GM19240 (cell line): ENCODE results near the gene MAP3K19.
"Not testable (repeated sequence)": the region's sequence is repeated elsewhere in the genome, so short reads cannot be mapped to it uniquely, and the experiment has no call there.

ENCODE experiments used
- DNase-seq: peaks from one replicate; pipeline ENCODE4 v3.0.0; 2011; ENCODE audit warnings: low spot score; ENCODE audit not compliant: insufficient read length

MAP3K19 gene, protein sequence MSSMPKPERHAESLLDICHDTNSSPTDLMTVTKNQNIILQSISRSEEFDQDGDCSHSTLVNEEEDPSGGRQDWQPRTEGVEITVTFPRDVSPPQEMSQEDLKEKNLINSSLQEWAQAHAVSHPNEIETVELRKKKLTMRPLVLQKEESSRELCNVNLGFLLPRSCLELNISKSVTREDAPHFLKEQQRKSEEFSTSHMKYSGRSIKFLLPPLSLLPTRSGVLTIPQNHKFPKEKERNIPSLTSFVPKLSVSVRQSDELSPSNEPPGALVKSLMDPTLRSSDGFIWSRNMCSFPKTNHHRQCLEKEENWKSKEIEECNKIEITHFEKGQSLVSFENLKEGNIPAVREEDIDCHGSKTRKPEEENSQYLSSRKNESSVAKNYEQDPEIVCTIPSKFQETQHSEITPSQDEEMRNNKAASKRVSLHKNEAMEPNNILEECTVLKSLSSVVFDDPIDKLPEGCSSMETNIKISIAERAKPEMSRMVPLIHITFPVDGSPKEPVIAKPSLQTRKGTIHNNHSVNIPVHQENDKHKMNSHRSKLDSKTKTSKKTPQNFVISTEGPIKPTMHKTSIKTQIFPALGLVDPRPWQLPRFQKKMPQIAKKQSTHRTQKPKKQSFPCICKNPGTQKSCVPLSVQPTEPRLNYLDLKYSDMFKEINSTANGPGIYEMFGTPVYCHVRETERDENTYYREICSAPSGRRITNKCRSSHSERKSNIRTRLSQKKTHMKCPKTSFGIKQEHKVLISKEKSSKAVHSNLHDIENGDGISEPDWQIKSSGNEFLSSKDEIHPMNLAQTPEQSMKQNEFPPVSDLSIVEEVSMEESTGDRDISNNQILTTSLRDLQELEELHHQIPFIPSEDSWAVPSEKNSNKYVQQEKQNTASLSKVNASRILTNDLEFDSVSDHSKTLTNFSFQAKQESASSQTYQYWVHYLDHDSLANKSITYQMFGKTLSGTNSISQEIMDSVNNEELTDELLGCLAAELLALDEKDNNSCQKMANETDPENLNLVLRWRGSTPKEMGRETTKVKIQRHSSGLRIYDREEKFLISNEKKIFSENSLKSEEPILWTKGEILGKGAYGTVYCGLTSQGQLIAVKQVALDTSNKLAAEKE (N-terminal part only)

DNA sequence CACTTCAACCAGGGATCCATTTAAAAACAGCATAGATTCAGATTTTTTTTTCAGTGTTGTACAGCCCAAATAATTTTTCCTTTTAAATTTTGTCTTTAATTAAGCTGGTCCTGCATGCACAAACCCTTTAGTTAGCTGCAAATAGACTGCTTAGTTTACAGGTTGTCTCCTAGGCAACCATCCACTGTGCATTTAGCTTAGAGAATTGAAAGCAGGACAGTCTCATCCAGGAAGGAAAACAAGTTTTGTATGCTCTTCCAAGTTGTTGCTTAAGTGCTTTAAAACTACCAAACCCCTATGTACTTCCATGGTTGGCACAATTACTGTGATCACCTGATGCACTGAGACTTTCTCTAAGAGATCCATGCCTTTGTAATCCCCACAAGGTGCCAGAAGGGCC, at the start of gene MAP3K19:
Gene MAP3K19, minus strand, starts transcription at position 148 of the 400 bp plus-strand sequence. CDS start 22,800 bp downstream, outside the sequence.
- no peak for DNase-seq

GRCh38 chr2:135096665-135097446, 49.6 kb upstream of the MAP3K19 start:
- no peak for DNase-seq

DNA sequence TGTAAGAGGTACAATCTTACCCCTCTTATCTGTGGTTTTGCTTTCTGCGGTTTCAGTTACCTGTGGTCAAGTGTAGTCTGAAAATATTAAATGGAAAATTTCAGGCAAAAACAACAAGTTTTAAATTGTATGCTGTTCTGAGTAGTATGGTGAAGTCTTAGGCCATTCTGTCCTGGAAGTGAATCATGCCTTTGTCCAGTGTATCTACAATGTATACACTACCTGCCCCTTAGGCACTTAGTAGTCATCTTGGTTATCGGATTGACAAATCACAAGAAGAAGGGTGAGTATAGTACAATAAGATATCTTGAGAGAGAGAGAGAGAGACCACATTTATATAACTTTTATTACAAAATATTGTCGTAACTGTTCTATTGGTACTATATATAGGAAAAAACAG, 48.3 kb upstream of the MAP3K19 start:
- DNase-seq = no peak

- DNase-seq = no peak
These were observed 47.3 kb upstream of the MAP3K19 start for GRCh38 chr2:135094508-135094907.

DNA sequence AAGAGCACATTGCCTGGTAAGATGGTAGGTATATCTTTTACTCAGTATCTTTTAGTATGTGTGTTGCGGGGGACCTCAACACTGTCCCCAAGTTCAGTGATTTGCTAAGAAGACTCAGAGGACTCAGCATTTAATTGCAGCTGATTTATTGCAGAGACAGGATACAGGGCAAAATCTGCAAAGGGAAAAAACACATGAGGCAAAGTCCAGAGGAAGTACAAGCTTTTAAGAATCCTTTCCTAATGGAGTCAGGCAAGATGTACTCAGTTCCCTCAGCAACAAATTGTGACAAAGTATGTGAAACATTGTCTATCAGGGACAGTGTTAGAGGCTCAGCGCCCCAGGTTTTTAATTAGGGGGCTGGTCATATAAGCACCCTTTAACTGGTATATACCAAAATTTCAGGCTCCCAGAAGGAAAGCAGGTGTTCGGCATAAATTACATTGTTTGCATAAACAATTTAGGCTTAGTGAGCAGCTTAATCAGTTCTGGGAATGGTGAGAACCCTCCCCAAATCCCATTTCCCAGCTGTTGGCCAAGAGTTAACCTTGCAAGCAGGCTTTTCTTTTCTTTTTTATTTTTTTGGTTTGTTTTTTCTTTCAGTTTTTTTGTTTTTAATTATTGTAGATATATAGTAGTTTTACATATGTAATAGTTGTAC, 46.6 kb upstream of the MAP3K19 start:
- DNase-seq = no peak

GRCh38 chr2:135093193-135093592, 45.9 kb upstream of the MAP3K19 start:
- no peak for DNase-seq

- no peak for DNase-seq
These were observed 44.4 kb upstream of the MAP3K19 start for GRCh38 chr2:135091681-135092080.

DNA sequence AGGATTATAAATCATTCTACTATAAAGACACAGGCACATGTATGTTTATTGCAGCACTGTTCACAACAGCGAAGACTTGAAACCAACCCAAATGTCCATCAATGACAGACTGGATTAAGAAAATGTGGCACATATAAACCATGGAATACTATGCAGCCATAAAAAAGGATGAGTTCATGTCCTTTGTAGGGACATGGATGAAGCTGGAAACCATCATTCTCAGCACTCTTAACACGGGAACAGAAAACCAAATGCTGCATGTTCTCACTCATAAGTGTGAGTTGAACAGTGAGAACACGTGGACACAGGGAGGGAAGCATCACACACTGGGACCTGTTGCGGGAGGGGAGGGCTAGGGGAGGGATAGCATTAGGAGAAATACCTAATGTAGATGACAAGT, 42.4 kb upstream of the MAP3K19 start:
- not testable (repeated sequence) for DNase-seq

DNA sequence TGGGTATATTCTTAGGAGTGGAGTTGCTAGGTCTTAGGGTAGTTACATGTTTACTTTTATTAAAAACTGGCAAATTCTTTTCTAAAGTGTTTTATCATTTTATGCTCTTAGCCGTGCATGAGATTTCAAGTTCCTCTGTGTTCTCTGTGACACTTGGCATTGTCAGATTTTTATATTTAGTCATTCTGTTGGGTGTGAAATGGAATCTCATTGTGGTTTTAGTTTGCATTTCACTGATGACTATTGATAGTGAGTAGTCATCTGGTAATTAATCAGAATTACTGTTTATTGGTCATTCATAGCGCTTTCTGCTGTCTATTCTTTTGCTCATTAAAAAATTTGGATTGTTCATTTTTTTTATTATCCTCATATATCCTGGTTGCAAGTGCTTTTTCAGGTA, 39.0 kb upstream of the MAP3K19 start:
- no peak for DNase-seq

DNA sequence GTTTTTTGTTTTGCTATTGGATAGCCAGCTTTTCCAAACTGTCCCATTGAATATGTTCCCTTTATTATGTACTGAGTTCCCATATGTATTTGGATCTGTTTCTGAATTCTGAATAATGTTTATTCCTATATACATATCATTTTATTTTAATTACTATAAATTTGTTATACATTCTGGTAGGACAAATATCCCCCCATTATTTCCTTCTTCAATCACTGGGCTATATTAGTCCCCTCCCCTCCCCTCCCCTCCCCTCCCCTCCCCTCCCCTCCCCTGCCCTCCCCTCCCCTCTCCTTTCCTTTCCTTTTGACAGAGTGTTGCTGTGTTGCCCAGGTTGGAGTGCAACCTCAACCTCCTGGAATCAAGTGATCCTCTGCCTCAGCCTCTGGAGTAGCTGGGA, 31.2 kb upstream of the MAP3K19 start:
- no peak for DNase-seq

GRCh38 chr2:135076556-135076955, 29.3 kb upstream of the MAP3K19 start:
- no peak for DNase-seq

- DNase-seq = no peak
These were observed 27.0 kb upstream of the MAP3K19 start for GRCh38 chr2:135074216-135074615.

- DNase-seq = no peak
These were observed 25.1 kb upstream of the MAP3K19 start for GRCh38 chr2:135072125-135072997.

DNA sequence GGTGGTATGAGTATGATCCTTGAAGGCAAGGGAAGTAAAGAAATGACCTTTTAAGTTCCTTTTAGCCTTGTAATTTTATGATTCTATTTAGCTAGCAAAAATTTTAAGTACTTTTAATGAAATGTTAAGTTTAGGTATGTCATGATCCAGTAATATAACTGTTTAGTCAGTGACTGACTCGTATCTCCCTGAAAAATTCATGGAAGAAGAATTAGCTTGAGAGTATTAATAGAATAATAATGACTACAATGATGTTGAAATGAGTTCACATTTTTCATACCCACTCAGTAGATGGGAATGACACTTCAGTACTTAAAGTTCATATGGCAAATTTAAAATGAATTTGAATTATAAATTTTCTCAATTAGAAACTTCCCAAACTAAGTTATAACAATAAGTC, 19.5 kb upstream of the MAP3K19 start:
- no peak for DNase-seq

DNA sequence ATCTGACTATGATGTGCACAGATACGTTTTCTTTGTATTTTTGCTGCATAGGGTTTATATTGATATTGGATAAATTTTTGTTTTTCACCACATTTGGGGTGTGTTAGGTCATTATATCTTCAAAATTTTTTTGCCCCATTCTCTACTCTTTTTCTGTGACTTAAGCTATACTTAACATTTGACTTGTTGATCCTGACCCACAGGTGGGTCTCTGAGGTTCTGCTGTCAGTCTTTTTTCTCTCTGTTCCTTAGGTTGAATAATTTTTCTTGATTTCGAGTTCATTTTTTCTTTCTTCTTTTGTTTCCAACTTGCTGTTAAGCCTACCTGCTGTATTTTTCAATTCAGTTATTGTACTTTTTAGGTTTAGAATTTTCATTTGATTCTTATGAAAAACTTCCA, 16.9 kb upstream of the MAP3K19 start:
- no peak for DNase-seq

GRCh38 chr2:135063210-135063609, 16.0 kb upstream of the MAP3K19 start:
- no peak for DNase-seq

GRCh38 chr2:135059577-135059976, 12.3 kb upstream of the MAP3K19 start:
- DNase-seq = no peak

GRCh38 chr2:135056790-135057189, 9.5 kb upstream of the MAP3K19 start:
- DNase-seq = no peak

DNA sequence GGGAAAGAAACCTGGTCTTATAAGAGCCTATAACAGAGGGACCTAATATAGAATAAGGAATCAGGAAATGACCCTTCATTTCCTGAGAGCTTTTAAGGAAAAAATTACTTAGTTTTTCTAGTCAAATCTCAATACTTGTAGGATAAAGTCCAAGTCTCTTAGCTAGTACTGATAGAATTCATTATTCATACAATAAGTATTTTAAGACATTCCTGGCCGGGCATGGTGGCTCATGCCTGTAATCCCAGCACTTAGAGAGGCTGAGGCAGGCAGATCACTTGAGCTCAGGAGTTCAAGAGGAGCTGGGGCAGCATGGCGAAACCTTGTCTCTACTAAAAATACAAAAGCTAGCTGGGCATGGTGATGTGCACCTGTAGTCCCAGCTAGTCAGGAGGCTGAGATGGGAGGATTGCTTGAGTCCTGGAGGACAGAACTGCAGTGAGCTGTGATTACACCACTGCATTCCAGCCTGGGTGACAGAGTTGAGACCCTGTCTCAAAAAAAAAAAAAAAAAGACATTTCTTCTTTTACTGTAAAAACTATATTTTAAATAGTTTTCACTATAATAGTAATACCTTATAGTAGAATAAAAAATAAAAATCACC, 8.0 kb upstream of the MAP3K19 start:
- no peak for DNase-seq
